ENCODE measurements around the gene UNK.

DNA sequence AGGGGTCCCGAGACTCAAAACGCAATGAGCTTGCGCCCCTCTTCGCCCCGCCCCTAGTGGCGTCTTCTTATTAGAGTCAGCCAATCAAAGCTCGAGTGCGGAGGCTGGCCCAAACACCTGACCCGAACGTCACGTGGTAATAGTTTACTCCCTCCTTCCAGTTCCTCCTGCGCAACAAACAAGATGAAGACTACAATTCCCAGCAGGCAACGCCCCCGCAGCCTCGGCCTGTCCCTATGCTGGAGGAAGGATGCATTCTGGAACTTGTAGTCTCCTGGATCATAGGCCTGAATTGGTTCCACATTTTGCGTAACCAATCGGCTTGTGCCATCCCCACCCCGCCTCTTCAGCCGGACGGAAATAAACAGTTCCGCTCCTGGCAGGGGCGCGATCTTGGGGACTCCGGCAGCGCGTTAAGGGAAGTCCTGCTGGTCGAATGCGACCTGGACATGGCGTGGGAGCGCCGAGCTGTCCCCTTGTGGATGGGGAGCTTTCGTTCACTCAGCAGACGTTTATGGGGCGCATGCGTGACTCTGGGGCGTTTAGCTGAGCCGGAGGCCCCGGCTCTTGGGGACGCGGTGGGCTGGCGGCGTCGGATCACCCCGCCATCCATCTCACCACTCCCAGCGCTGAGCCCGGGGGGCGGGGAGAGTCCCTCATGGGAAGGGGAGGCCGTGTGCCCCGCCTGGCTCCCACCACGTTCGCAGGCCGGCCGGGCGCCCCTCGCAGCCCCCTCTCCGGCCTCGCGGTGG lies 70.9 kb downstream of the UNK start, which contains the start of gene WBP2:
- TF ChIP-seq EZH2 (IDR thresholded peaks at IDR 0.05; ENCODE audit: low read length, missing control alignments) = no peak
- TF ChIP-seq, protein P1, sequence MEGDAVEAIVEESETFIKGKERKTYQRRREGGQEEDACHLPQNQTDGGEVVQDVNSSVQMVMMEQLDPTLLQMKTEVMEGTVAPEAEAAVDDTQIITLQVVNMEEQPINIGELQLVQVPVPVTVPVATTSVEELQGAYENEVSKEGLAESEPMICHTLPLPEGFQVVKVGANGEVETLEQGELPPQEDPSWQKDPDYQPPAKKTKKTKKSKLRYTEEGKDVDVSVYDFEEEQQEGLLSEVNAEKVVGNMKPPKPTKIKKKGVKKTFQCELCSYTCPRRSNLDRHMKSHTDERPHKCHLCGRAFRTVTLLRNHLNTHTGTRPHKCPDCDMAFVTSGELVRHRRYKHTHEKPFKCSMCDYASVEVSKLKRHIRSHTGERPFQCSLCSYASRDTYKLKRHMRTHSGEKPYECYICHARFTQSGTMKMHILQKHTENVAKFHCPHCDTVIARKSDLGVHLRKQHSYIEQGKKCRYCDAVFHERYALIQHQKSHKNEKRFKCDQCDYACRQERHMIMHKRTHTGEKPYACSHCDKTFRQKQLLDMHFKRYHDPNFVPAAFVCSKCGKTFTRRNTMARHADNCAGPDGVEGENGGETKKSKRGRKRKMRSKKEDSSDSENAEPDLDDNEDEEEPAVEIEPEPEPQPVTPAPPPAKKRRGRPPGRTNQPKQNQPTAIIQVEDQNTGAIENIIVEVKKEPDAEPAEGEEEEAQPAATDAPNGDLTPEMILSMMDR (conservative IDR thresholded peaks at IDR 0.05 in 1 of 2, IDR thresholded peaks at IDR 0.05 in 1 of 2; ENCODE audit: low read depth in 1 of 2, low read length in 2 of 2) = peak; percentile 9 to 37
